H9 (cell line): ENCODE data around the gene IQSEC1. TPM values are rescaled to one million over a fixed set of nuclear protein-coding genes. Genes with fewer than 3 reads are reported as not detected.

Experiments
- DNase-seq: peaks from one replicate; pipeline ENCODE4 v3.0.0-alpha.2; 2017
- H2AFZ ChIP-seq: one replicate; pipeline ENCODE4 v1.6.1; 2013; ENCODE audit warnings: mild to moderate bottlenecking, low read length, control low read depth, moderate library complexity
- H2AK5ac ChIP-seq: 2 replicates; pipeline ENCODE4 v1.6.1; 2013; ENCODE audit warnings: low read length, control low read depth, mixed read lengths; ENCODE audit not compliant: insufficient read length
- H2BK120ac ChIP-seq: one replicate; pipeline ENCODE4 v1.6.1; 2013; ENCODE audit warnings: low read depth, mild to moderate bottlenecking, low read length, control low read depth, inconsistent platforms; ENCODE audit not compliant: poor library complexity, severe bottlenecking
- H2BK12ac ChIP-seq: 2 replicates; pipeline ENCODE4 v1.6.1; 2013; ENCODE audit warnings: low read length, control low read depth, mixed read lengths, low read depth; ENCODE audit not compliant: insufficient read length
- H2BK15ac ChIP-seq: 2 replicates; pipeline ENCODE4 v1.6.1; 2013; ENCODE audit warnings: low read depth, low read length, control low read depth
- H2BK20ac ChIP-seq: one replicate; pipeline ENCODE4 v1.6.1; 2013; ENCODE audit warnings: low read depth, mild to moderate bottlenecking, low read length, control low read depth, inconsistent platforms; ENCODE audit not compliant: poor library complexity, severe bottlenecking
- H2BK5ac ChIP-seq: 2 replicates; pipeline ENCODE4 v1.6.1; 2013; ENCODE audit warnings: low read length, control low read depth, mixed read lengths; ENCODE audit not compliant: insufficient read length
- H3K14ac ChIP-seq: 2 replicates; pipeline ENCODE4 v1.6.1; 2013; ENCODE audit warnings: low read length, control low read depth; ENCODE audit not compliant: insufficient read depth
- H3K18ac ChIP-seq: 2 replicates; pipeline ENCODE4 v1.6.1; 2013; ENCODE audit warnings: low read depth, mild to moderate bottlenecking, mixed read lengths, low read length, control low read depth; ENCODE audit not compliant: insufficient read length
- H3K23ac ChIP-seq: 2 replicates; pipeline ENCODE4 v1.6.1; 2013; ENCODE audit warnings: low read length, control low read depth, mixed read lengths, low read depth; ENCODE audit not compliant: insufficient read length
- H3K23me2 ChIP-seq: 2 replicates; pipeline ENCODE4 v1.6.1; 2013; ENCODE audit warnings: low read depth, mild to moderate bottlenecking, mixed read lengths, low read length, control low read depth; ENCODE audit not compliant: insufficient read length, poor library complexity, severe bottlenecking
- H3K27ac ChIP-seq: 2 replicates; pipeline ENCODE4 v1.5.1; 2013; ENCODE audit warnings: low read length, control low read depth, mixed read lengths, low read depth; ENCODE audit not compliant: insufficient read length
- H3K27me3 ChIP-seq: 2 replicates; pipeline ENCODE4 v1.6.1; 2013; ENCODE audit warnings: low read length, control low read depth, inconsistent platforms; ENCODE audit not compliant: insufficient read depth
- H3K4ac ChIP-seq: 2 replicates; pipeline ENCODE4 v1.6.1; 2013; ENCODE audit warnings: low read depth, mild to moderate bottlenecking, control low read depth, inconsistent platforms, low read length, moderate library complexity
- H3K4me1 ChIP-seq: 2 replicates; pipeline ENCODE4 v1.6.1; 2013; ENCODE audit warnings: low read length, control low read depth, inconsistent platforms; ENCODE audit not compliant: insufficient read depth
- H3K4me2 ChIP-seq: 2 replicates; pipeline ENCODE4 v1.6.1; 2013; ENCODE audit warnings: low read length, control low read depth, mixed read lengths; ENCODE audit not compliant: insufficient read length, insufficient read depth
- H3K56ac ChIP-seq: 2 replicates; pipeline ENCODE4 v1.6.1; 2013; ENCODE audit warnings: low read depth, mild to moderate bottlenecking, mixed read lengths, low read length, control low read depth; ENCODE audit not compliant: insufficient read length
- H3K79me1 ChIP-seq: 2 replicates; pipeline ENCODE4 v1.6.1; 2013; ENCODE audit warnings: low read depth, mild to moderate bottlenecking, moderate library complexity, low read length, control low read depth, inconsistent platforms; ENCODE audit not compliant: insufficient read depth, poor library complexity, severe bottlenecking
- H3K79me2 ChIP-seq: 2 replicates; pipeline ENCODE4 v1.6.1; 2013; ENCODE audit warnings: low read length, control low read depth, inconsistent platforms; ENCODE audit not compliant: insufficient read depth
- H3K9ac ChIP-seq: 2 replicates; pipeline ENCODE4 v1.6.1; 2013; ENCODE audit warnings: low read length, control low read depth, mixed read lengths; ENCODE audit not compliant: insufficient read length; ENCODE audit errors: extremely low read depth
- H3K9me3 ChIP-seq: one replicate; pipeline ENCODE4 v1.6.1; 2013; ENCODE audit warnings: low read depth, low read length, inconsistent platforms; ENCODE audit not compliant: control insufficient read depth
- H3T11ph ChIP-seq: one replicate; pipeline ENCODE4 v1.6.1; 2013; ENCODE audit warnings: mild to moderate bottlenecking, low read length, control low read depth, inconsistent platforms
- H4K20me1 ChIP-seq: one replicate; pipeline ENCODE4 v1.6.1; 2013; ENCODE audit not compliant: control insufficient read depth, insufficient read length, insufficient read depth
- H4K5ac ChIP-seq: 2 replicates; pipeline ENCODE4 v1.6.1; 2013; ENCODE audit warnings: low read depth, mild to moderate bottlenecking, mixed read lengths, low read length, control low read depth; ENCODE audit not compliant: insufficient read length
- H4K8ac ChIP-seq: replicated peaks from 2 replicates; pipeline ENCODE4 v1.6.1; 2013; ENCODE audit warnings: low read length, control low read depth, mixed read lengths, low read depth; ENCODE audit not compliant: insufficient read length
- H4K91ac ChIP-seq: 2 replicates; pipeline ENCODE4 v1.6.1; 2013; ENCODE audit warnings: low read depth, mild to moderate bottlenecking, moderate library complexity, mixed read lengths, low read length, control low read depth; ENCODE audit not compliant: insufficient read length
- H3K27ac Mint-ChIP-seq, 3 experiments: 2 replicates in 2 of 3; 3 replicates in 1 of 3; pipeline ENCODE4 v1.8.0; 2020 to 2021; ENCODE audit warnings: mixed read lengths in 3 of 3, mild to moderate bottlenecking in 1 of 3, moderate library complexity in 1 of 3
- H3K27me3 Mint-ChIP-seq: 2 replicates; pipeline ENCODE4 v1.8.0; 2021; ENCODE audit warnings: low read depth, mild to moderate bottlenecking, moderate library complexity, mixed read lengths
- H3K36me3 Mint-ChIP-seq, 3 experiments: 2 replicates in 2 of 3; 3 replicates in 1 of 3; pipeline ENCODE4 v1.8.0; 2020 to 2021; ENCODE audit warnings: low read depth in 3 of 3, mixed read lengths in 3 of 3; ENCODE audit not compliant: insufficient read depth in 1 of 3
- H3K4me1 Mint-ChIP-seq, 2 experiments: 2 replicates each; pipeline ENCODE4 v1.8.0; 2020; ENCODE audit warnings: mixed read lengths in 2 of 2
- H3K4me3 Mint-ChIP-seq, 2 experiments: 2 replicates in 1 of 2; 3 replicates in 1 of 2; pipeline ENCODE4 v1.8.0; 2020 to 2021; ENCODE audit warnings: mild to moderate bottlenecking in 2 of 2, mixed read lengths in 2 of 2, moderate library complexity in 1 of 2
- H3K9me3 Mint-ChIP-seq, 2 experiments: 2 replicates in 1 of 2; 3 replicates in 1 of 2; pipeline ENCODE4 v1.8.0; 2020; ENCODE audit warnings: mild to moderate bottlenecking in 2 of 2, mixed read lengths in 2 of 2, moderate library complexity in 1 of 2
- WGBS: extraction: QIAGEN DNeasy Blood & Tissue Kit; methylation state at CpG from one replicate; pipeline ENCODE4 v1.1.7; 2013; ENCODE audit warnings: missing lambda C conversion rate, low lambda C conversion rate, mixed read lengths; ENCODE audit not compliant: insufficient read length; ENCODE audit errors: extremely low coverage; 5-methylcytosine and 5-hydroxymethylcytosine counted together
- total RNA-seq: library from RNA; stranded (reverse); gene quantifications from 2 replicates; pipeline ENCODE4 v1.2.1, GENCODE V29; 2021
- TF ChIP-seq, protein P1 (sequence below): fragments of 200-600 bp; sonication (generic); conservative IDR thresholded peaks from 3 replicates; pipeline ENCODE4 v1.8.0; 2021; ENCODE audit warnings: antibody characterized with exemption, mild to moderate bottlenecking

Gene IQSEC1
- total RNA-seq, 1 experiment from 2014 or later = 19.1 TPM

DNA sequence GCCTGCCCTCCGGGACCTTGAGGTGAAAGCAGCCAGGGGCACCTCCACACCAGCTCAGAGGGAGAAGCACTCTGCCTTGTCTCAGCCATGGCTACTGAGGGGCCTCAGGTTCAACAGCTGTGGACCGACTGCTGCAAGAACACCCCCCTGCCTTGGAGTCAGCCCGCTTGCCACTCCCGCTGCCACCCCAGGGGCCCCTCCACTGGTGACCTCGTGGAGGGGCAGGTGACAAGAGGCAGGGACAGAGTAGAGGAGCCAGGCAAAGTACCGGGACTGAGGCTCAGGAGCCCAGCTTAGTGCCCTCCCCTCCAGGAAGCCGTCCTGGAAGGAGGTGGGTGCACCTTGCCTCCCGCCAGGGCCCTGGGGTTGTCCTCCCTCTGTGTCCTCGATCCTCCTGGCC, 152.3 kb downstream of the IQSEC1 start:
- Histone ChIP-seq H4K91ac (no peak overlapping the region), H3K4me1 (no peaks in the 10 kb centered on the region), H3T11ph (no peak overlapping the region), H2BK15ac (no peak overlapping the region), H3K4ac (no peak overlapping the region), H3K23ac (no peak overlapping the region), H4K8ac (no peak overlapping the region), H3K79me2 (no peaks in the 10 kb centered on the region), H2BK12ac (no peak overlapping the region), H2AK5ac (no peak overlapping the region), H3K27ac (no peak overlapping the region), H3K14ac (no peak overlapping the region), H2BK5ac (no peak overlapping the region), H3K79me1 (no peaks in the 10 kb centered on the region), H3K23me2 (no peaks in the 10 kb centered on the region), H3K27me3 (no peaks in the 10 kb centered on the region), H2AFZ (no peak overlapping the region), H3K56ac (no peak overlapping the region), H3K18ac (no peak overlapping the region), H4K20me1 (no peaks in the 10 kb centered on the region), H3K9ac (no peak overlapping the region), H3K9me3 (no peaks in the 10 kb centered on the region), H4K5ac (no peak overlapping the region), H2BK120ac (no peak overlapping the region), H3K4me2 (no peak overlapping the region), H2BK20ac (no peak overlapping the region)
- Mint-ChIP-seq H3K27ac (no peak overlapping the region), H3K4me3 (no peak overlapping the region), H3K36me3 (peaks cover 0 to 18% (median 13%) of the 10 kb centered on the region in 3 experiments; a peak in 6 of 7 replicates), H3K27me3 (no peaks in the 10 kb centered on the region), H3K4me1 (no peaks in the 10 kb centered on the region), H3K9me3 (no peaks in the 10 kb centered on the region)
- no peak for DNase-seq
- no CpG with 5 or more reads among the region's 9 CpGs for WGBS
- TF ChIP-seq, protein P1, sequence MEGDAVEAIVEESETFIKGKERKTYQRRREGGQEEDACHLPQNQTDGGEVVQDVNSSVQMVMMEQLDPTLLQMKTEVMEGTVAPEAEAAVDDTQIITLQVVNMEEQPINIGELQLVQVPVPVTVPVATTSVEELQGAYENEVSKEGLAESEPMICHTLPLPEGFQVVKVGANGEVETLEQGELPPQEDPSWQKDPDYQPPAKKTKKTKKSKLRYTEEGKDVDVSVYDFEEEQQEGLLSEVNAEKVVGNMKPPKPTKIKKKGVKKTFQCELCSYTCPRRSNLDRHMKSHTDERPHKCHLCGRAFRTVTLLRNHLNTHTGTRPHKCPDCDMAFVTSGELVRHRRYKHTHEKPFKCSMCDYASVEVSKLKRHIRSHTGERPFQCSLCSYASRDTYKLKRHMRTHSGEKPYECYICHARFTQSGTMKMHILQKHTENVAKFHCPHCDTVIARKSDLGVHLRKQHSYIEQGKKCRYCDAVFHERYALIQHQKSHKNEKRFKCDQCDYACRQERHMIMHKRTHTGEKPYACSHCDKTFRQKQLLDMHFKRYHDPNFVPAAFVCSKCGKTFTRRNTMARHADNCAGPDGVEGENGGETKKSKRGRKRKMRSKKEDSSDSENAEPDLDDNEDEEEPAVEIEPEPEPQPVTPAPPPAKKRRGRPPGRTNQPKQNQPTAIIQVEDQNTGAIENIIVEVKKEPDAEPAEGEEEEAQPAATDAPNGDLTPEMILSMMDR = no peak
